Osteoblast (primary cell): ENCODE results near the gene RDX. TPM values are rescaled to one million over a fixed set of nuclear protein-coding genes. Genes with fewer than 3 reads are reported as not detected.

Experiments
- DNase-seq: peaks from one replicate; pipeline ENCODE4 v3.0.0; 2011; ENCODE audit warnings: low spot score, mixed read lengths; ENCODE audit not compliant: insufficient read length; ENCODE audit errors: missing footprints
- H2AFZ ChIP-seq: 2 replicates; pipeline ENCODE4 v1.6.0; 2011; ENCODE audit warnings: mild to moderate bottlenecking, low read length
- H3K27ac ChIP-seq: 2 replicates; pipeline ENCODE4 v1.5.1; 2011; ENCODE audit warnings: mild to moderate bottlenecking, low read depth, low read length, moderate library complexity
- H3K27me3 ChIP-seq: 2 replicates; pipeline ENCODE4 v1.6.0; 2012; ENCODE audit warnings: mild to moderate bottlenecking, control low read depth, inconsistent platforms, low read length, moderate library complexity; ENCODE audit not compliant: insufficient read depth
- H3K36me3 ChIP-seq: 2 replicates; pipeline ENCODE4 v1.5.1; 2011; ENCODE audit warnings: mild to moderate bottlenecking, low read length, control low read depth, moderate library complexity; ENCODE audit not compliant: insufficient read depth
- H3K4me1 ChIP-seq: 2 replicates; pipeline ENCODE4 v1.5.1; 2011; ENCODE audit warnings: mild to moderate bottlenecking, low read length, control low read depth, moderate library complexity; ENCODE audit not compliant: insufficient read depth
- H3K4me2 ChIP-seq: 2 replicates; pipeline ENCODE4 v1.6.0; 2011; ENCODE audit warnings: mild to moderate bottlenecking, low read length; ENCODE audit not compliant: insufficient read depth
- H3K4me3 ChIP-seq: fragments of 200-600 bp; sonication (generic); 3 replicates; pipeline ENCODE4 v1.5.1; 2012; ENCODE audit warnings: mild to moderate bottlenecking, low read length, inconsistent platforms; ENCODE audit not compliant: insufficient read depth
- H3K79me2 ChIP-seq: 2 replicates; pipeline ENCODE4 v1.6.0; 2012; ENCODE audit warnings: mild to moderate bottlenecking, low read length, control low read depth, inconsistent platforms; ENCODE audit not compliant: insufficient read depth
- H3K9me3 ChIP-seq: 2 replicates; pipeline ENCODE4 v1.5.1; 2011; ENCODE audit warnings: low read depth, low read length, control low read depth
- H4K20me1 ChIP-seq: 2 replicates; pipeline ENCODE4 v1.6.0; 2012; ENCODE audit warnings: mild to moderate bottlenecking, low read length, control low read depth; ENCODE audit not compliant: insufficient read depth
- total RNA-seq: library from RNA; depleted of rRNA; stranded (reverse); fragments of >200 nt; gene quantifications from 2 replicates; pipeline ENCODE4 v1.2.3, GENCODE V29; 2012
- TF ChIP-seq, protein P1 (sequence below): IDR thresholded peaks from 2 replicates; pipeline ENCODE4 v1.5.1; 2011; ENCODE audit warnings: mild to moderate bottlenecking, low read depth, low read length, moderate library complexity; ENCODE audit errors: extremely low read depth

RDX gene
- total RNA-seq, 1 donor: 79.3 TPM

DNA sequence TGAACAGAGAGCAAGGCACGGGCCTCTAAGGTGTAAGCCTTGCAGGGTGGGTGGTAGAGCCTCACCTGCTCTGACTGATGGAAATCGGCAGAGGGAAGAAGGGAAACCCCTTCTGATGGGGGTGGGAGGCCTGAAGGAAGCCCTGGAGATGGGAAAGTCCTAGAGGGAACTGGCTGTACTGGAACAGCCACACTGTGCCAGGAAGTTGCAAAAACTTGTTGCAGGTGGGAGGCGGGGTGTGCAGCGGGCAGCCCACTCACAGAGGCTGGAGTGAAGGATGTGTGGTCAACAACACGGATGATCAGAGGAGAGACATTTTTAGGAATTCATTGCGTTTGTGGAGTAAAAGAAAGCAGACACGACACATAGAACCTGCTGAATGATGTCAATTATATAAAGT, 112.0 kb downstream of the RDX start:
- no peaks in the 10 kb centered on the region for H3K9me3 ChIP-seq
- DNase-seq: no peak

DNA sequence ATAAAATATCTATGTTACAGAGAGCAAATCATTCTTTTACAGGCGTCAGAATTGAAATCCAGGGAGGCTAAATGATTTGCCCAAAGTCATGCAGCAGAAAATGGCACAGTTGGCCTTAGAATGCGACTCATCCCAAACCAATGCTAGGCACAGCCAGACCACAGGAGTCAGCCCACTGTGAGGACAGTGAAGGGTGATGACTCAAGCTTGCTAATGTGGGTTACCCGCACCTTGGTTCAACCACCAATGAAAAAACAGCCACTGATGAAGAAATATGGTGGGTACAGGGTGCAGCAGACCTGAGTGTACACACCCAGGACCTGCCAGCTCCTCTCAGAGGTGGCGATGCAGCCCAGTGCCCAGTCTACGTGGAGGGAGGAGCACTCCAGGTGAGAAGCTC, 113.5 kb downstream of the RDX start:
- H3K4me1 ChIP-seq: peaks cover 9% of the 10 kb centered on the region
- no peak overlapping the region for H3K27ac ChIP-seq
- H3K27me3 ChIP-seq: no peaks in the 10 kb centered on the region
- no peak overlapping the region for H2AFZ ChIP-seq
- no peaks in the 10 kb centered on the region for H3K79me2 ChIP-seq
- H3K9me3 ChIP-seq: no peaks in the 10 kb centered on the region
- H4K20me1 ChIP-seq: no peaks in the 10 kb centered on the region
- H3K36me3 ChIP-seq: no peaks in the 10 kb centered on the region
- no peak overlapping the region for H3K4me3 ChIP-seq
- no peak for DNase-seq
- TF ChIP-seq, protein P1, sequence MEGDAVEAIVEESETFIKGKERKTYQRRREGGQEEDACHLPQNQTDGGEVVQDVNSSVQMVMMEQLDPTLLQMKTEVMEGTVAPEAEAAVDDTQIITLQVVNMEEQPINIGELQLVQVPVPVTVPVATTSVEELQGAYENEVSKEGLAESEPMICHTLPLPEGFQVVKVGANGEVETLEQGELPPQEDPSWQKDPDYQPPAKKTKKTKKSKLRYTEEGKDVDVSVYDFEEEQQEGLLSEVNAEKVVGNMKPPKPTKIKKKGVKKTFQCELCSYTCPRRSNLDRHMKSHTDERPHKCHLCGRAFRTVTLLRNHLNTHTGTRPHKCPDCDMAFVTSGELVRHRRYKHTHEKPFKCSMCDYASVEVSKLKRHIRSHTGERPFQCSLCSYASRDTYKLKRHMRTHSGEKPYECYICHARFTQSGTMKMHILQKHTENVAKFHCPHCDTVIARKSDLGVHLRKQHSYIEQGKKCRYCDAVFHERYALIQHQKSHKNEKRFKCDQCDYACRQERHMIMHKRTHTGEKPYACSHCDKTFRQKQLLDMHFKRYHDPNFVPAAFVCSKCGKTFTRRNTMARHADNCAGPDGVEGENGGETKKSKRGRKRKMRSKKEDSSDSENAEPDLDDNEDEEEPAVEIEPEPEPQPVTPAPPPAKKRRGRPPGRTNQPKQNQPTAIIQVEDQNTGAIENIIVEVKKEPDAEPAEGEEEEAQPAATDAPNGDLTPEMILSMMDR: no peak
- H3K4me2 ChIP-seq: no peak overlapping the region

More for the DNA sequence above, 112.0 kb downstream of the RDX start:
- H4K20me1 ChIP-seq: no peaks in the 10 kb centered on the region
- no peak overlapping the region for H2AFZ ChIP-seq
- H3K27me3 ChIP-seq: no peaks in the 10 kb centered on the region
- TF ChIP-seq, protein P1: no peak
- H3K27ac ChIP-seq: no peak overlapping the region
- H3K4me1 ChIP-seq: peaks cover 9% of the 10 kb centered on the region
- no peaks in the 10 kb centered on the region for H3K79me2 ChIP-seq
- no peak overlapping the region for H3K4me2 ChIP-seq
- no peak overlapping the region for H3K4me3 ChIP-seq
- no peaks in the 10 kb centered on the region for H3K36me3 ChIP-seq

DNA sequence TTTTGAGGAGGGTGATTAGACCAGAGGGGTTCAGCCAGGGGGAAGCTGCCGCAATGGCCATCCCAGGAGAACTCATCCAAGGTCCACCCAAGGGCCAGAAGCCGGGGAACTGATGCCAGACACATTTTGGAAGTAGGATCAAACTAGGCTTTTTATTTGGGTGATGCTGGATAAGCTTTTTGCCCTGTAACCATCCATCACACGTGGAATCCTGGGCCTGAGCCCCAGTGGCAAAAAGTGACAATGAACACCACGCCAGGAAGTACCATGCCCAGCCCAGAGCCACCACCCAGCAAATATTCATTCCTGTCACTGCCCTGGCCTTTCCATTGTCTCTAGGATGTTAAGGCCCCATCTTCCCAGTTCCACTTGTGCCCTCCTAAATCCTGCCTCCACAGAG, 117.3 kb downstream of the RDX start:
- TF ChIP-seq, protein P1: no peak
- Histone ChIP-seq H4K20me1 (no peaks in the 10 kb centered on the region), H3K4me3 (no peak overlapping the region), H3K36me3 (no peaks in the 10 kb centered on the region), H3K4me1 (peaks cover 14% of the 10 kb centered on the region), H3K79me2 (no peaks in the 10 kb centered on the region), H3K9me3 (no peaks in the 10 kb centered on the region), H3K27me3 (no peaks in the 10 kb centered on the region), H2AFZ (no peak overlapping the region), H3K4me2 (no peak overlapping the region), H3K27ac (no peak overlapping the region)
- DNase-seq: no peak

DNA sequence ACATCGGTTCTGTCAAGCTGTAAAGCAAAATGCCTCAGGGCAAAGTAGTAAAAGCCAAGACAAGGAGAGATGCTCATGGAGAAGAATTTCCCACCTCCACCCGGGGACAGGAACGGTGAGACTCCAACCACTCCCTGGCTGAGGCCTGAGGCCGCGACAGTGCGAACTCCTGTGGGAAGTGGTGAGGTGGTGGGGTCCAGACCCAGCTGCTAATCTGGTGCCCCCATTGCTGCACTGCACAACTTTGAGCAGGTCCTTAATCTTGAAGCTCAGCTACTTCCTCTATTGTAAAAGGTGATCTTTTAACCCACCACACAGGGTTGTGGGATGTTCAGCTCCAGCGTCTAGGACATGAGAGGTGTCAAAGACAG, 119.3 kb downstream of the RDX start:
- TF ChIP-seq, protein P1: no peak
- no peak for DNase-seq
- no peak overlapping the region for H3K4me3 ChIP-seq
- no peak overlapping the region for H3K4me2 ChIP-seq
- H3K36me3 ChIP-seq: no peaks in the 10 kb centered on the region
- peaks cover 14% of the 10 kb centered on the region for H3K4me1 ChIP-seq
- H3K27ac ChIP-seq: no peak overlapping the region
- H3K79me2 ChIP-seq: no peaks in the 10 kb centered on the region
- H3K27me3 ChIP-seq: no peaks in the 10 kb centered on the region
- H2AFZ ChIP-seq: no peak overlapping the region
- H3K9me3 ChIP-seq: no peaks in the 10 kb centered on the region
- no peaks in the 10 kb centered on the region for H4K20me1 ChIP-seq
